HTR-8/SVneo (cell line): ENCODE data around the gene ITGA3.

Experiments used
- DNase-seq: peaks from one replicate; pipeline ENCODE4 v3.0.0; 2011; ENCODE audit warnings: low spot score, mixed read lengths; ENCODE audit not compliant: insufficient read length
- FAIRE-seq: peaks from 2 replicates; lab custom pipeline; 2011; peaks lifted over from hg19 to GRCh38; lab: Jason Lieb, UNC

The ITGA3 gene

GRCh38 chr17:50118076-50118827 is 62.3 kb downstream of the ITGA3 start:
- FAIRE-seq: no peak

GRCh38 chr17:50118828-50119218 is 62.9 kb downstream of the ITGA3 start:
- DNase-seq (no peak), FAIRE-seq (no peak)

More at GRCh38 chr17:50118076-50118827, 62.3 kb downstream of the ITGA3 start:
- no peak for DNase-seq

- FAIRE-seq (peak; percentile 46), DNase-seq (no peak)
Measured at GRCh38 chr17:50120475-50121253, 64.8 kb downstream of the ITGA3 start.

GRCh38 chr17:50122945-50123344 is 67.0 kb downstream of the ITGA3 start:
- FAIRE-seq (no peak), DNase-seq (no peak)

GRCh38 chr17:50123649-50124349 is 67.9 kb downstream of the ITGA3 start:
- no peak for DNase-seq
- peak; percentile 23 for FAIRE-seq

GRCh38 chr17:50125420-50125997 is 69.6 kb downstream of the ITGA3 start:
- DNase-seq (no peak), FAIRE-seq (peak; percentile 46)

GRCh38 chr17:50127697-50128361 is 71.9 kb downstream of the ITGA3 start:
- FAIRE-seq (no peak), DNase-seq (no peak)

GRCh38 chr17:50128441-50129352 is 72.8 kb downstream of the ITGA3 start:
- no peak for FAIRE-seq
- DNase-seq: no peak

GRCh38 chr17:50129353-50129727 is 73.4 kb downstream of the ITGA3 start:
- DNase-seq (no peak), FAIRE-seq (no peak)

GRCh38 chr17:50129728-50130558 is 74.0 kb downstream of the ITGA3 start, which contains the start of gene SAMD14:
SAMD14 (minus strand) TSS chr17:50130160; CDS start chr17:50124959, 5,201 bp downstream.
- DNase-seq (peak; percentile 49), FAIRE-seq (peak; percentile 92)

- no peak for DNase-seq
- peak; percentile 48 for FAIRE-seq
Measured at GRCh38 chr17:50130559-50131305, 74.8 kb downstream of the ITGA3 start.

GRCh38 chr17:50132104-50132794 is 76.3 kb downstream of the ITGA3 start:
- FAIRE-seq: peak; percentile 67
- DNase-seq: no peak

GRCh38 chr17:50133028-50133768 is 77.3 kb downstream of the ITGA3 start:
- FAIRE-seq (peak; percentile 42), DNase-seq (peak; percentile 51)

GRCh38 chr17:50133769-50134099 is 77.8 kb downstream of the ITGA3 start:
- no peak for FAIRE-seq
- no peak for DNase-seq

- FAIRE-seq: peak; percentile 93
Measured at GRCh38 chr17:50134206-50135110, 78.5 kb downstream of the ITGA3 start.

More at GRCh38 chr17:50134206-50135110, 78.5 kb downstream of the ITGA3 start:
- no peak for DNase-seq
